Neural cell (in vitro differentiated cells): Measurements from ENCODE around the gene SASH3. TPM values are rescaled to one million over a fixed set of nuclear protein-coding genes. Genes with fewer than 3 reads are reported as not detected.

Experiments
- H2AFZ ChIP-seq: fragments of 200-600, 300-800 bp; sonication (generic), shearing (Covaris generic); 2 replicates; pipeline ENCODE4 v1.6.0; 2014; ENCODE audit warnings: low read depth, mild to moderate bottlenecking, antibody characterized with exemption, low read length, moderate library complexity
- H3F3A ChIP-seq: fragments of 200-600 bp; shearing (Covaris generic); 2 replicates; pipeline ENCODE4 v1.6.1; 2016; ENCODE audit warnings: mild to moderate bottlenecking, moderate library complexity, mixed read lengths, antibody characterized with exemption, low read length; ENCODE audit not compliant: insufficient read depth, poor library complexity, severe bottlenecking
- H3K27ac ChIP-seq: fragments of 200-600, 300-800 bp; sonication (generic), shearing (Covaris generic); 2 replicates; pipeline ENCODE4 v1.5.1; 2014; ENCODE audit warnings: mild to moderate bottlenecking, low read length, moderate library complexity
- H3K27me3 ChIP-seq: fragments of 300-800, 200-600 bp; sonication (generic), shearing (Covaris generic); 2 replicates; pipeline ENCODE4 v1.6.0; 2014; ENCODE audit warnings: mild to moderate bottlenecking, low read depth, low read length, moderate library complexity; ENCODE audit not compliant: insufficient read depth
- H3K36me3 ChIP-seq: fragments of 300-800, 200-600 bp; sonication (generic), shearing (Covaris generic); 2 replicates; pipeline ENCODE4 v1.5.1; 2014; ENCODE audit warnings: mild to moderate bottlenecking, antibody characterized with exemption, low read length, moderate library complexity; ENCODE audit not compliant: insufficient read depth
- H3K4me2 ChIP-seq: fragments of 300-800, 200-600 bp; sonication (generic), shearing (Covaris generic); 2 replicates; pipeline ENCODE4 v1.6.0; 2014; ENCODE audit warnings: mild to moderate bottlenecking, low read length
- H3K4me3 ChIP-seq: fragments of 300-800, 200-600 bp; sonication (generic), shearing (Covaris generic); 2 replicates; pipeline ENCODE4 v1.5.1; 2014; ENCODE audit warnings: mild to moderate bottlenecking, low read length, moderate library complexity
- H3K79me2 ChIP-seq: fragments of 200-600 bp; shearing (Covaris generic); replicated peaks from 2 replicates; pipeline ENCODE4 v1.6.0; 2014; ENCODE audit warnings: mild to moderate bottlenecking, low read length, moderate library complexity; ENCODE audit not compliant: insufficient read depth
- H3K9ac ChIP-seq: fragments of 300-800, 200-600 bp; sonication (generic), shearing (Covaris generic); 2 replicates; pipeline ENCODE4 v1.6.1; 2016; ENCODE audit warnings: mild to moderate bottlenecking, low read length, mixed read lengths
- H3K9me2 ChIP-seq: fragments of 200-600 bp; shearing (Covaris generic); 2 replicates; pipeline ENCODE4 v1.6.1; 2016; ENCODE audit warnings: mild to moderate bottlenecking, low read length, mixed read lengths; ENCODE audit not compliant: insufficient read depth
- H3K9me3 ChIP-seq: fragments of 200-600, 300-800 bp; sonication (generic), shearing (Covaris generic); 2 replicates; pipeline ENCODE4 v1.6.1; 2016; ENCODE audit warnings: mild to moderate bottlenecking, mixed run types, low read length, moderate library complexity, mixed read lengths
- H4K20me1 ChIP-seq: fragments of 200-600 bp; shearing (Covaris generic); 2 replicates; pipeline ENCODE4 v1.6.1; 2016; ENCODE audit warnings: mild to moderate bottlenecking, mixed run types; ENCODE audit not compliant: insufficient read depth
- CTCF ChIP-seq: fragments of 450-650 bp; IDR thresholded peaks from 2 replicates; pipeline ENCODE4 v1.5.1; 2014; ENCODE audit warnings: antibody characterized with exemption, mild to moderate bottlenecking, moderate library complexity; ENCODE audit not compliant: poor library complexity, severe bottlenecking
- EP300 ChIP-seq: fragments of 450-650 bp; conservative IDR thresholded peaks from 2 replicates; pipeline ENCODE4 v1.6.1; 2014; ENCODE audit warnings: antibody characterized with exemption, mild to moderate bottlenecking, moderate library complexity; ENCODE audit not compliant: poor library complexity, severe bottlenecking
- EZH2 ChIP-seq: fragments of 200-600, 300-800 bp; shearing (Covaris generic), sonication (generic); IDR thresholded peaks from 2 replicates; pipeline ENCODE4 v1.6.1; 2014; ENCODE audit warnings: antibody characterized with exemption, low read length, borderline replicate concordance, mild to moderate bottlenecking; ENCODE audit not compliant: insufficient read depth, poor library complexity, severe bottlenecking
- MXI1 ChIP-seq: fragments of 450-650 bp; conservative IDR thresholded peaks from 2 replicates; pipeline ENCODE4 v1.6.1; 2014; ENCODE audit warnings: antibody characterized with exemption, mild to moderate bottlenecking; ENCODE audit not compliant: poor library complexity, severe bottlenecking
- POLR2AphosphoS5 ChIP-seq: IDR thresholded peaks from 2 replicates; pipeline ENCODE4 v1.6.1; 2012
- RAD21 ChIP-seq: fragments of 450-650 bp; conservative IDR thresholded peaks from 2 replicates; pipeline ENCODE4 v1.6.1; 2014; ENCODE audit warnings: antibody characterized with exemption, mild to moderate bottlenecking, moderate library complexity
- REST ChIP-seq: IDR thresholded peaks from 2 replicates; pipeline ENCODE4 v1.6.1; 2012; ENCODE audit warnings: borderline replicate concordance
- SMC3 ChIP-seq: fragments of 450-650 bp; conservative IDR thresholded peaks from 2 replicates; pipeline ENCODE4 v1.6.1; 2014; ENCODE audit warnings: antibody characterized with exemption, mild to moderate bottlenecking, moderate library complexity; ENCODE audit not compliant: poor library complexity
- TAF1 ChIP-seq: IDR thresholded peaks from 2 replicates; pipeline ENCODE4 v1.6.1; 2012; ENCODE audit warnings: low read depth
- polyA plus RNA-seq: library from polyadenylated mRNA; depleted of rRNA; stranded (reverse); fragments of >200 nt; gene quantifications from 2 replicates; pipeline ENCODE4 v1.2.3, GENCODE V29; 2014

SASH3 gene
- polyA plus RNA-seq, 1 donor from 2014 or later = not detected

GRCh38 chrX:129830494-129830893 is 50.7 kb downstream of the SASH3 start:
- no peak overlapping the region for H3K4me3 ChIP-seq
- H3K9ac ChIP-seq = no peak overlapping the region
- H3K4me2 ChIP-seq = no peak overlapping the region
- TF ChIP-seq CTCF (no peak), REST (no peak), POLR2AphosphoS5 (no peak), RAD21 (no peak), EP300 (no peak), SMC3 (no peak), EZH2 (no peak), MXI1 (no peak), TAF1 (no peak)
- H3K9me2 ChIP-seq = no peaks in the 10 kb centered on the region
- H3K27ac ChIP-seq = no peak overlapping the region
- no peaks in the 10 kb centered on the region for H3K9me3 ChIP-seq
- H4K20me1 ChIP-seq = no peaks in the 10 kb centered on the region
- H2AFZ ChIP-seq = no peak overlapping the region
- no peaks in the 10 kb centered on the region for H3K27me3 ChIP-seq
- H3K79me2 ChIP-seq = no peaks in the 10 kb centered on the region
- H3F3A ChIP-seq = no peaks in the 10 kb centered on the region
- no peaks in the 10 kb centered on the region for H3K36me3 ChIP-seq

GRCh38 chrX:129831091-129831885 is 51.5 kb downstream of the SASH3 start:
- H3K4me2 ChIP-seq = no peak overlapping the region
- H3K9ac ChIP-seq = no peak overlapping the region
- H3K36me3 ChIP-seq = no peaks in the 10 kb centered on the region
- no peak overlapping the region for H3K27ac ChIP-seq
- no peaks in the 10 kb centered on the region for H4K20me1 ChIP-seq
- H3K9me2 ChIP-seq = no peaks in the 10 kb centered on the region
- no peak overlapping the region for H3K4me3 ChIP-seq
- no peaks in the 10 kb centered on the region for H3K9me3 ChIP-seq
- TF ChIP-seq CTCF (no peak), POLR2AphosphoS5 (no peak), TAF1 (no peak), EZH2 (no peak), SMC3 (no peak), REST (no peak), EP300 (no peak), MXI1 (no peak), RAD21 (no peak)
- H3K79me2 ChIP-seq = no peaks in the 10 kb centered on the region
- H3K27me3 ChIP-seq = no peaks in the 10 kb centered on the region
- no peaks in the 10 kb centered on the region for H3F3A ChIP-seq
- no peak overlapping the region for H2AFZ ChIP-seq
